ENCODE data around the gene ZNF683. TPM values are rescaled to one million over a fixed set of nuclear protein-coding genes. Genes with fewer than 3 reads are reported as not detected.

ZNF683 gene
- total and polyA plus RNA-seq, 4 donors = 0.09 to 0.17 TPM; not detected in 2

GRCh38 chr1:26403656-26404055, 31.1 kb upstream of the ZNF683 start:
- Histone ChIP-seq H3K4me1 (ENCODE audit: control insufficient read depth in 4 of 4, insufficient read depth in 4 of 4, low read length in 3 of 4) (no peaks in the 10 kb centered on the region), H3K9me3 (ENCODE audit: control insufficient read depth in 4 of 4, low read length in 3 of 4) (no peaks in the 10 kb centered on the region), H3K9ac (ENCODE audit: low read depth in 1 of 2, low read length in 2 of 2) (no peak overlapping the region), H3K27me3 (ENCODE audit: control insufficient read depth in 4 of 4, insufficient read depth in 4 of 4, low read length in 3 of 4) (peaks cover 0 to 5% (median 0%) of the 10 kb centered on the region in 4 donors), H3K36me3 (ENCODE audit: control insufficient read depth in 4 of 4, insufficient read depth in 3 of 4, low read depth in 1 of 4, low read length in 3 of 4) (no peaks in the 10 kb centered on the region), H3K27ac (ENCODE audit: low read depth in 1 of 2, low read length in 2 of 2) (no peak overlapping the region), H3K4me3 (ENCODE audit: low read depth in 1 of 3, low read length in 3 of 3) (no peak overlapping the region)
- DNase-seq (ENCODE audit: low spot score) = no peak
- TF ChIP-seq RAD21 (IDR thresholded peaks at IDR 0.05) (no peak), HNF4G (IDR thresholded peaks at IDR 0.05) (no peak), MAX (IDR thresholded peaks at IDR 0.05) (no peak), TAF1 (conservative IDR thresholded peaks at IDR 0.05) (no peak), RXRA (IDR thresholded peaks at IDR 0.05) (no peak), CTCF (IDR thresholded peaks at IDR 0.05; ENCODE audit: low read depth, low read length, missing input control) (no peak), NR2F2 (IDR thresholded peaks at IDR 0.05) (no peak), YY1 (IDR thresholded peaks at IDR 0.05) (no peak), GABPA (IDR thresholded peaks at IDR 0.05 in 1 of 2, conservative IDR thresholded peaks at IDR 0.05 in 1 of 2) (no peak), FOXA1 (IDR thresholded peaks at IDR 0.05) (no peak), SP1 (IDR thresholded peaks at IDR 0.05) (no peak), JUND (IDR thresholded peaks at IDR 0.05) (no peak), REST (IDR thresholded peaks at IDR 0.05) (no peak), EGR1 (IDR thresholded peaks at IDR 0.05; ENCODE audit: low read depth in 2 of 2) (no peak), ATF3 (IDR thresholded peaks at IDR 0.05) (no peak), FOXA2 (IDR thresholded peaks at IDR 0.05) (no peak), HNF4A (conservative IDR thresholded peaks at IDR 0.05) (no peak)
- TF ChIP-seq, protein P1, sequence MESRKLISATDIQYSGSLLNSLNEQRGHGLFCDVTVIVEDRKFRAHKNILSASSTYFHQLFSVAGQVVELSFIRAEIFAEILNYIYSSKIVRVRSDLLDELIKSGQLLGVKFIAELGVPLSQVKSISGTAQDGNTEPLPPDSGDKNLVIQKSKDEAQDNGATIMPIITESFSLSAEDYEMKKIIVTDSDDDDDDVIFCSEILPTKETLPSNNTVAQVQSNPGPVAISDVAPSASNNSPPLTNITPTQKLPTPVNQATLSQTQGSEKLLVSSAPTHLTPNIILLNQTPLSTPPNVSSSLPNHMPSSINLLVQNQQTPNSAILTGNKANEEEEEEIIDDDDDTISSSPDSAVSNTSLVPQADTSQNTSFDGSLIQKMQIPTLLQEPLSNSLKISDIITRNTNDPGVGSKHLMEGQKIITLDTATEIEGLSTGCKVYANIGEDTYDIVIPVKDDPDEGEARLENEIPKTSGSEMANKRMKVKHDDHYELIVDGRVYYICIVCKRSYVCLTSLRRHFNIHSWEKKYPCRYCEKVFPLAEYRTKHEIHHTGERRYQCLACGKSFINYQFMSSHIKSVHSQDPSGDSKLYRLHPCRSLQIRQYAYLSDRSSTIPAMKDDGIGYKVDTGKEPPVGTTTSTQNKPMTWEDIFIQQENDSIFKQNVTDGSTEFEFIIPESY (IDR thresholded peaks at IDR 0.05) = no peak
- 27% methylated on average over 4 of the region's 4 CpGs for WGBS

Data from liver (tissue), 9 donors.